ENCODE measurements around the gene SH3RF1. TPM values are rescaled to one million over a fixed set of nuclear protein-coding genes. Genes with fewer than 3 reads are reported as not detected.

The SH3RF1 gene
- total RNA-seq, 4 donors from 2014 or later = 10.6 to 17.9 (median 13.3) TPM

DNA sequence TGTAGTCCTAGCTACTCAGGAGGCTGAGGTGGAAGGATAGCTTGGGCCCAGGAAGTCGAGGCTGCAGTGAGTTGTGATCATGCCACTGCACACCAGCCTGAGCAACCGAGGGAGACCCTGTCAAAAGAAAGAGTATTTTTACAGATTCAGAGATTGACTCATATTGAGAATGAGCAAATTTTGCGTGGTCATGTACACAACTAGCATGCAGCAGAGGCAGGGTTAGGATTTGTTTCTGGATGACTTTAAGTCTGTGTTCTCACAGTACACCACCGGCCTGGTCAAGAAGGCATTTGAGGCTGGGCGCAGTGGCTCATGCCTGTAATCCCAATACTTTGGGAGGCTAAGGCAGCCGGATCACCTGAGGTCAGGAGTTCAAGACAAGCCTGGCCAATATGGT lies 215.9 kb downstream of the SH3RF1 start:
- no peaks in the 10 kb centered on the region for H3K9me3 ChIP-seq
- 87 to 98% methylated on average over 6 of the region's 6 CpGs for WGBS, 2 donors
- H3K27ac ChIP-seq = no peak overlapping the region
- H3K27me3 ChIP-seq = no peaks in the 10 kb centered on the region
- H3K36me3 ChIP-seq = no peaks in the 10 kb centered on the region
- no peak for DNase-seq (ENCODE audit: low spot score in 2 of 2)
- no peak overlapping the region for H3K4me3 ChIP-seq
- TF ChIP-seq, protein P1, sequence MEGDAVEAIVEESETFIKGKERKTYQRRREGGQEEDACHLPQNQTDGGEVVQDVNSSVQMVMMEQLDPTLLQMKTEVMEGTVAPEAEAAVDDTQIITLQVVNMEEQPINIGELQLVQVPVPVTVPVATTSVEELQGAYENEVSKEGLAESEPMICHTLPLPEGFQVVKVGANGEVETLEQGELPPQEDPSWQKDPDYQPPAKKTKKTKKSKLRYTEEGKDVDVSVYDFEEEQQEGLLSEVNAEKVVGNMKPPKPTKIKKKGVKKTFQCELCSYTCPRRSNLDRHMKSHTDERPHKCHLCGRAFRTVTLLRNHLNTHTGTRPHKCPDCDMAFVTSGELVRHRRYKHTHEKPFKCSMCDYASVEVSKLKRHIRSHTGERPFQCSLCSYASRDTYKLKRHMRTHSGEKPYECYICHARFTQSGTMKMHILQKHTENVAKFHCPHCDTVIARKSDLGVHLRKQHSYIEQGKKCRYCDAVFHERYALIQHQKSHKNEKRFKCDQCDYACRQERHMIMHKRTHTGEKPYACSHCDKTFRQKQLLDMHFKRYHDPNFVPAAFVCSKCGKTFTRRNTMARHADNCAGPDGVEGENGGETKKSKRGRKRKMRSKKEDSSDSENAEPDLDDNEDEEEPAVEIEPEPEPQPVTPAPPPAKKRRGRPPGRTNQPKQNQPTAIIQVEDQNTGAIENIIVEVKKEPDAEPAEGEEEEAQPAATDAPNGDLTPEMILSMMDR (IDR thresholded peaks at IDR 0.05) = no peak
- no peak for TF ChIP-seq EP300 (IDR thresholded peaks at IDR 0.05)
- no peak for TF ChIP-seq POLR2A (IDR thresholded peaks at IDR 0.05)
- peaks cover 0 to 43% (median 13%) of the 10 kb centered on the region in 4 donors for H3K4me1 ChIP-seq

GRCh38 chr4:169052594-169052945 lies 218.2 kb downstream of the SH3RF1 start:
- TF ChIP-seq, protein P1 (IDR thresholded peaks at IDR 0.05) = no peak
- TF ChIP-seq POLR2A (IDR thresholded peaks at IDR 0.05) (no peak), EP300 (IDR thresholded peaks at IDR 0.05) (no peak)
- no peaks in the 10 kb centered on the region for H3K9me3 ChIP-seq
- peaks cover 0 to 57% (median 10%) of the 10 kb centered on the region in 4 donors for H3K4me1 ChIP-seq
- H3K4me3 ChIP-seq = no peak overlapping the region
- 57 to 60% methylated on average over 6 of the region's 6 CpGs for WGBS, 2 donors
- no peaks in the 10 kb centered on the region for H3K27me3 ChIP-seq
- DNase-seq (ENCODE audit: low spot score in 2 of 2) = no peak
- no peaks in the 10 kb centered on the region for H3K36me3 ChIP-seq
- H3K27ac ChIP-seq = peak overlapping the region in 1 of 4 donors; percentile 78

DNA sequence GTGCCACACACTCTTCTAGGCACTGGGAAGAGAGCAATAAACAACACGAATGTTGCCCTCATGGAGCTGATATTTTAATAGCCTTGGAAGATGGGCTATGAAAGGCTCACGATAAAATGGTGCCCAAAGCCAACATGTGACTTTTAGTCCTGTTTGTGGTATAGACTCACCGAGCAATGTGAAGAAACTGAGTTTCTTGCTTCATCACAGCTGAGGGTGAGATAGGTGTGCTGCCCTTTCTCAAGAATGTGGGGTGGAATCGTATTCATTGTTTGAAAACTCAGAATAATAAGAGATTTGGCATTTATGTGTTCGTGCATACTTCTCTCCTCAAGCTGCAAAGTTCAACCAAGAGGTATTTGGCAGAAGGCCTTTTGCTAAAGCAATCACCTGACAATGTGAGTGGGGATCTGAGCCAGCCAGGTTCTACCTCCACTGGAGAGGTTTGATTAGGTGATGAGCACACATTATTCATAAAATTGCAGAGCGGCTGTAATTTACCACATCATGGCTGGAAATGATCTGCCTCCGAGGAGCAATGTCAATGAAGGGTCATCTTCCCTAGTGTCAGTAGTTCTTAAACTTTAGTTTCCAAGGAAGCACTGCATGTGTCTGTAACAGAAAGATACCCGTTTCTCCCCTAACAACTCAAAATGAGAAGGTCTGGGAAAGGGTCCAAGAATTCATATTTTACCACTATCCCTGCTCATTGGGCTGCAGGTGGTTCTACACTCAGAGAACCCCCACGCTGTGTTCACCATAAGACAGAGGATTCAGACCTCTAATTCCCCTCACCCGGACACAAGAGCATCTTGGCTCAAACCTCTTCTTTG lies 218.8 kb downstream of the SH3RF1 start:
- 63 to 67% methylated on average over 10 of the region's 10 CpGs for WGBS, 2 donors
- H3K27ac ChIP-seq = peak overlapping the region in 2 of 4 donors; percentile 63 to 78
- TF ChIP-seq, protein P1 (IDR thresholded peaks at IDR 0.05) = no peak
- TF ChIP-seq EP300 (IDR thresholded peaks at IDR 0.05) (no peak), POLR2A (IDR thresholded peaks at IDR 0.05) (no peak)

GRCh38 chr4:169050881-169051760 lies 219.6 kb downstream of the SH3RF1 start:
- Histone ChIP-seq H3K4me3 (no peak overlapping the region), H3K9me3 (no peaks in the 10 kb centered on the region), H3K4me1 (peaks cover 0 to 54% (median 10%) of the 10 kb centered on the region in 4 donors), H3K27me3 (no peaks in the 10 kb centered on the region), H3K36me3 (no peaks in the 10 kb centered on the region), H3K27ac (peak overlapping the region in 2 of 4 donors; percentile 63 to 78)
- no peak for TF ChIP-seq POLR2A (IDR thresholded peaks at IDR 0.05)
- TF ChIP-seq, protein P1 (IDR thresholded peaks at IDR 0.05) = no peak
- TF ChIP-seq EP300 (IDR thresholded peaks at IDR 0.05) = no peak
- 64 to 73% methylated on average over 9 of the region's 9 CpGs for WGBS, 2 donors
- DNase-seq (ENCODE audit: low spot score in 2 of 2) = no peak

More for the DNA sequence above, 218.8 kb downstream of the SH3RF1 start:
- H3K9me3 ChIP-seq = no peaks in the 10 kb centered on the region
- no peak overlapping the region for H3K4me3 ChIP-seq
- H3K27me3 ChIP-seq = no peaks in the 10 kb centered on the region
- no peak for DNase-seq (ENCODE audit: low spot score in 2 of 2)
- peaks cover 0 to 54% (median 10%) of the 10 kb centered on the region in 4 donors for H3K4me1 ChIP-seq
- no peaks in the 10 kb centered on the region for H3K36me3 ChIP-seq
